SU-DHL-6 (cell line): ENCODE data around the gene GIMAP5.

Experiments
- H2AFZ ChIP-seq: fragments of 200-600 bp; sonication (generic); 2 replicates; pipeline ENCODE4 v1.6.1; 2014; ENCODE audit warnings: low read depth, mild to moderate bottlenecking, moderate library complexity, mixed read lengths, antibody characterized with exemption, low read length; ENCODE audit not compliant: severe bottlenecking
- H3F3A ChIP-seq: fragments of 200-600 bp; shearing (Covaris generic); 2 replicates; pipeline ENCODE4 v1.6.0; 2016; ENCODE audit warnings: antibody characterized with exemption, mild to moderate bottlenecking; ENCODE audit not compliant: insufficient read depth
- H3K27ac ChIP-seq: fragments of 200-600 bp; sonication (generic); 2 replicates; pipeline ENCODE4 v1.5.1; 2016; ENCODE audit warnings: low read depth, mild to moderate bottlenecking, low read length, moderate library complexity, mixed read lengths
- H3K27me3 ChIP-seq: fragments of 200-600 bp; sonication (generic), shearing (Covaris generic); 2 replicates; pipeline ENCODE4 v1.6.0; 2014; ENCODE audit warnings: mild to moderate bottlenecking, low read length
- H3K36me3 ChIP-seq: fragments of 200-600 bp; sonication (generic); 2 replicates; pipeline ENCODE4 v1.6.1; 2014; ENCODE audit warnings: mild to moderate bottlenecking, low read length, mixed read lengths
- H3K4me2 ChIP-seq: fragments of 300-600, 200-600 bp; shearing (Covaris generic), sonication (generic); 2 replicates; pipeline ENCODE4 v1.6.0; 2014; ENCODE audit warnings: low read length, low read depth, mild to moderate bottlenecking; ENCODE audit not compliant: poor library complexity, severe bottlenecking
- H3K4me3 ChIP-seq: fragments of 200-600 bp; sonication (generic); 2 replicates; pipeline ENCODE4 v1.5.1; 2014; ENCODE audit warnings: antibody characterized with exemption, low read length, mild to moderate bottlenecking, mixed read lengths; ENCODE audit not compliant: insufficient read depth, poor library complexity, severe bottlenecking
- H3K79me2 ChIP-seq: fragments of 200-600 bp; sonication (generic); 2 replicates; pipeline ENCODE4 v1.6.1; 2014; ENCODE audit warnings: mild to moderate bottlenecking, low read length, moderate library complexity; ENCODE audit not compliant: insufficient read depth
- H3K9ac ChIP-seq: fragments of 200-600 bp; sonication (generic); 2 replicates; pipeline ENCODE4 v1.7.0; 2014; ENCODE audit warnings: mild to moderate bottlenecking, low read length
- H3K9me2 ChIP-seq: fragments of 200-600 bp; sonication (generic); replicated peaks from 2 replicates; pipeline ENCODE4 v1.6.1; 2014; ENCODE audit warnings: low read length; ENCODE audit not compliant: insufficient read depth
- H3K9me3 ChIP-seq: fragments of 200-600 bp; sonication (generic); 2 replicates; pipeline ENCODE4 v1.6.1; 2014; ENCODE audit warnings: low read length, mixed read lengths; ENCODE audit not compliant: insufficient read depth
- H4K20me1 ChIP-seq: fragments of 200-600 bp; sonication (generic); 2 replicates; pipeline ENCODE4 v1.6.1; 2014; ENCODE audit warnings: low read depth, mild to moderate bottlenecking, antibody characterized with exemption, low read length, moderate library complexity, mixed read lengths
- CTCF ChIP-seq: fragments of 200-600 bp; sonication (generic); IDR thresholded peaks from one replicate; pipeline ENCODE4 v1.5.1; 2017; ENCODE audit warnings: antibody characterized with exemption, mild to moderate bottlenecking, low read length, moderate library complexity; ENCODE audit not compliant: insufficient read depth, poor library complexity, severe bottlenecking
- EZH2phosphoT487 ChIP-seq: fragments of 200-600 bp; sonication (generic), shearing (Covaris generic); conservative IDR thresholded peaks from 2 replicates; pipeline ENCODE4 v1.6.1; 2018; ENCODE audit warnings: mild to moderate bottlenecking, antibody characterized with exemption, low read length, moderate library complexity, mixed read lengths

GIMAP5 gene

GRCh38 chr7:150790416-150791075 is 53.3 kb downstream of the GIMAP5 start:
- no peak overlapping the region for H3K27ac ChIP-seq
- H3K27me3 ChIP-seq = no peaks in the 10 kb centered on the region
- H3K4me2 ChIP-seq = no peak overlapping the region
- no peaks in the 10 kb centered on the region for H3K79me2 ChIP-seq
- TF ChIP-seq EZH2phosphoT487 (no peak), CTCF (no peak)
- H3K9me3 ChIP-seq = no peaks in the 10 kb centered on the region
- H2AFZ ChIP-seq = no peak overlapping the region
- no peaks in the 10 kb centered on the region for H3F3A ChIP-seq
- no peak overlapping the region for H3K4me3 ChIP-seq
- no peaks in the 10 kb centered on the region for H4K20me1 ChIP-seq
- H3K36me3 ChIP-seq = no peaks in the 10 kb centered on the region
- H3K9ac ChIP-seq = no peak overlapping the region
- H3K9me2 ChIP-seq = no peaks in the 10 kb centered on the region

- Histone ChIP-seq H3K9ac (no peak overlapping the region), H3F3A (no peaks in the 10 kb centered on the region), H3K36me3 (no peaks in the 10 kb centered on the region), H4K20me1 (no peaks in the 10 kb centered on the region), H3K27ac (no peak overlapping the region), H3K9me2 (no peaks in the 10 kb centered on the region), H3K9me3 (no peaks in the 10 kb centered on the region), H3K79me2 (no peaks in the 10 kb centered on the region), H3K27me3 (no peaks in the 10 kb centered on the region), H3K4me2 (no peak overlapping the region), H2AFZ (no peak overlapping the region), H3K4me3 (no peak overlapping the region)
- TF ChIP-seq CTCF (no peak), EZH2phosphoT487 (no peak)
These were observed 54.1 kb downstream of the GIMAP5 start for GRCh38 chr7:150791304-150791703.

- Histone ChIP-seq H3K9me3 (no peaks in the 10 kb centered on the region), H3K27me3 (no peaks in the 10 kb centered on the region), H2AFZ (no peak overlapping the region), H3K79me2 (no peaks in the 10 kb centered on the region), H3K36me3 (no peaks in the 10 kb centered on the region), H3K9ac (no peak overlapping the region), H3K9me2 (no peaks in the 10 kb centered on the region), H3K4me2 (no peak overlapping the region), H3K27ac (no peak overlapping the region), H3F3A (no peaks in the 10 kb centered on the region), H4K20me1 (no peaks in the 10 kb centered on the region), H3K4me3 (no peak overlapping the region)
- TF ChIP-seq EZH2phosphoT487 = no peak
- TF ChIP-seq CTCF = no peak
These were observed 54.7 kb downstream of the GIMAP5 start for GRCh38 chr7:150791746-150792452.
